NCI-H526 (cell line): Measurements from ENCODE around the gene GTPBP1.

Experiments
- DNase-seq, 2 experiments: peaks; one replicate each; lab custom pipeline; 2025; lab: John Stamatoyannopoulos, UW

GTPBP1 gene

GRCh38 chr22:38727123-38727522 lies 21.4 kb downstream of the GTPBP1 start:
- no peak for DNase-seq

- no peak for DNase-seq
Observed at GRCh38 chr22:38727530-38728451, 22.0 kb downstream of the GTPBP1 start.

- no peak for DNase-seq
Observed at GRCh38 chr22:38728871-38729796, 23.4 kb downstream of the GTPBP1 start.

- no peak for DNase-seq
Observed at GRCh38 chr22:38729946-38730345, 24.2 kb downstream of the GTPBP1 start.

GRCh38 chr22:38730411-38730871 lies 24.7 kb downstream of the GTPBP1 start:
- DNase-seq, result no peak

- DNase-seq, result no peak
Observed at GRCh38 chr22:38731703-38732161, 26.0 kb downstream of the GTPBP1 start.

- no peak for DNase-seq
Observed at GRCh38 chr22:38732251-38732815, 26.6 kb downstream of the GTPBP1 start.

GRCh38 chr22:38733329-38733723 lies 27.6 kb downstream of the GTPBP1 start:
- DNase-seq, result peak in 1 of 2 experiments; percentile 27

- DNase-seq, result no peak
Observed at GRCh38 chr22:38733724-38734381, 28.1 kb downstream of the GTPBP1 start.

GRCh38 chr22:38734421-38735100 lies 28.8 kb downstream of the GTPBP1 start:
- no peak for DNase-seq

GRCh38 chr22:38735126-38735464 lies 29.4 kb downstream of the GTPBP1 start:
- no peak for DNase-seq

GRCh38 chr22:38735465-38736256 lies 29.9 kb downstream of the GTPBP1 start:
- no peak for DNase-seq

GRCh38 chr22:38736257-38736570 lies 30.5 kb downstream of the GTPBP1 start:
- no peak for DNase-seq

- no peak for DNase-seq
Observed at GRCh38 chr22:38737302-38738060, 31.7 kb downstream of the GTPBP1 start.

- no peak for DNase-seq
Observed at GRCh38 chr22:38738475-38739070, 32.8 kb downstream of the GTPBP1 start.

GRCh38 chr22:38739300-38740055 lies 33.7 kb downstream of the GTPBP1 start:
- no peak for DNase-seq

GRCh38 chr22:38740116-38740723 lies 34.5 kb downstream of the GTPBP1 start:
- DNase-seq, result no peak

- no peak for DNase-seq
Observed at GRCh38 chr22:38740754-38741153, 35.0 kb downstream of the GTPBP1 start.
